ENCODE measurements around the gene FBXL5.

The FBXL5 gene

DNA sequence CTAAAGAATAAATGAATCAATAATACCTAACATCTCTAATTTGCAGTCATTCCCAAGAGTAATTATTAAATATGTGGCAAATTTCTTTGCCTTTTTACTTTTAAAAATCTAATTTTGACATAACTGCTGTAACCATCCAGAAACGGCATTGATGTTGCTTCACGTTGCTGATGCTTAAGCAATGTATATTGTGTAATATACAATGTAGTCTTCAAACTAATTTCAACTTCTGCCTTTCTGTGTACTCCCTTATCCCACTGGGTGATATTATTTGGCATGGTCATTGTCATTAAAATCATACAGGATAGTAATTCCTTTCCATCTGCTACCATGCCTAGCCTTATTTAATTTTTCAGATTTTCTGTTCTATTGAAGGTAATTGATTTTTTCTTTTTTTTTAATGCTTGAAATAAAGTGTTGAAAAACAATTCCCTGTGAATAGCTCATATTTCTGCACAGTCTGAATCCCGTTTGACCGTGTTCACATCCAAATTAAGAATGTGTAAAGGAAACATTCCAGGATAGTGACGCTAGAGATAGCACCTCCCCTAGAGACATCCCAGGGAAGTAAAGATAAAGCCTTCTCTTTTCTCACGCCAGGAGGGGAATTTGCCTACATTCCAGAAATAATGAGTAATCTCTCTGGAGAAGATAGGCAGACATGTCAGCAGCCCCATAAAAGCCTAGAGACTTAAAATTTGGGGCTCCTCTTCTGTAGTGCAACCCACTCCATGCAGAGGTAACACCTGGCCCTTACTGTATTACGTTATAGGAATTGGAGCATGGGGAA, 35.1 kb upstream of the FBXL5 start:
- Histone ChIP-seq H3K9me3 (ENCODE audit: control insufficient read depth, low read length) (no peaks in the 10 kb centered on the region), H3K36me3 (ENCODE audit: control insufficient read depth, insufficient read depth, low read length) (no peaks in the 10 kb centered on the region), H3K27me3 (ENCODE audit: control insufficient read depth, insufficient read depth, low read length) (no peaks in the 10 kb centered on the region), H3K4me3 (ENCODE audit: low read length) (no peak overlapping the region), H3K4me1 (ENCODE audit: control insufficient read depth, insufficient read depth, low read length) (no peaks in the 10 kb centered on the region), H3K9ac (ENCODE audit: low read length) (no peak overlapping the region)

DNA sequence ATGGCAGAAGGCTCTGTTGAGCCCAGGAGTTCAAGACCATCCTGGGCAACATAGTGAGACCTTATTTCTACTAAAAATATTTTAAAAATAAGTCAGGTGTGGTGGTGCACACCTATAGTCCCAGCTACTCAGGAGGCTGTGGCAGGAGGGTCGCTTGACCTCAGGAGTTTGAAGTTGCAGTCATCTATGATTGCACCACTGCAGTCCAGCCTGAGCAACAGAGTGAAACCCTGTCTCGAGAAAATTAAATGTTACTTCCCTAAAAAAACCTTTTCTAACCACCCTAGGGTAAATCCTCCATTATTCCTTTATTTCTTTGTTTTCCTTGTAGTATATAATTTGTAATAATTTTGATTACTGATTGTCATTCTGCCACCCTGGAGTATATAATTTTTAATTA, 34.4 kb upstream of the FBXL5 start:
- Histone ChIP-seq H3K27me3 (ENCODE audit: control insufficient read depth, insufficient read depth, low read length) (no peaks in the 10 kb centered on the region), H3K9me3 (ENCODE audit: control insufficient read depth, low read length) (no peaks in the 10 kb centered on the region), H3K9ac (ENCODE audit: low read length) (no peak overlapping the region), H3K36me3 (ENCODE audit: control insufficient read depth, insufficient read depth, low read length) (no peaks in the 10 kb centered on the region), H3K4me1 (ENCODE audit: control insufficient read depth, insufficient read depth, low read length) (no peaks in the 10 kb centered on the region), H3K4me3 (ENCODE audit: low read length) (no peak overlapping the region)

DNA sequence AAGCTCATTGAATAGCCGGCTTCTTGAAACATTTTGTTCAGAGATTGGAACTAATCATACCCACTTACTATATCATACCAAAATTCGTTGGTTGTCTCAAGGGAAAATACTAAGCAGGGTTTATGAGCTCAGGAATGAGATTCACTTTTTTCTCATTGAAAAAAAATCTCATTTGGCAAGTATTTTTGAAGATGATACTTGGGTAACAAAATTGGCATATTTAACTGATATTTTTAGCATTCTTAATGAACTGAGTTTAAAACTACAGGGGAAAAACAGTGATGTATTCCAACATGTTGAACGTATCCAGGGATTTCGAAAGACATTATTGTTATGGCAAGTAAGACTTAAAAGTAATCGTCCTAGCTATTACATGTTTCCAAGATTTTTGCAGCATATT, 32.9 kb upstream of the FBXL5 start:
- H3K4me3 ChIP-seq (ENCODE audit: low read length), result no peak overlapping the region
- no peaks in the 10 kb centered on the region for H3K9me3 ChIP-seq (ENCODE audit: control insufficient read depth, low read length)
- H3K9ac ChIP-seq (ENCODE audit: low read length), result no peak overlapping the region
- no peaks in the 10 kb centered on the region for H3K4me1 ChIP-seq (ENCODE audit: control insufficient read depth, insufficient read depth, low read length)
- H3K27me3 ChIP-seq (ENCODE audit: control insufficient read depth, insufficient read depth, low read length), result no peaks in the 10 kb centered on the region
- no peaks in the 10 kb centered on the region for H3K36me3 ChIP-seq (ENCODE audit: control insufficient read depth, insufficient read depth, low read length)

DNA sequence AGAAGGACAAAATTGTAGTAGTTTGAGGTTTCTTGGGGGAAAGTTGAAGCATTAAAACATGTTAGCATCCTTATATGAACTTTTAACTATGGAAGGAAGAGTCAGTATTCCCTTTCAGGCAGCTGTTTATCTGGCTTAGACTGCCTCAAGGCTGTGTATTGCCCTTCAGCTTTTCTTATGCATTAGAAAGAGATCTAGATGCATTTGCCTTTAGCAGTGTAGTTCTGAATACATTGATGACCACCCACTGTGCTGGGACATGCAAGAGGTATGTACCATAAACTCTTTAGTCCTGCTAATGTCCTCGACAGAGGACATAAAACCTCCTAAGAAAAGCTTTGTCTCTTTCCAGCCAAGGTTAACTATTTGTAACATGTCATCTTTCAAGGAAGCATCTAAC, 29.3 kb upstream of the FBXL5 start:
- Histone ChIP-seq H3K36me3 (ENCODE audit: control insufficient read depth, insufficient read depth, low read length) (no peaks in the 10 kb centered on the region), H3K9me3 (ENCODE audit: control insufficient read depth, low read length) (no peaks in the 10 kb centered on the region), H3K9ac (ENCODE audit: low read length) (no peak overlapping the region), H3K27me3 (ENCODE audit: control insufficient read depth, insufficient read depth, low read length) (no peaks in the 10 kb centered on the region), H3K4me3 (ENCODE audit: low read length) (no peak overlapping the region), H3K4me1 (ENCODE audit: control insufficient read depth, insufficient read depth, low read length) (peaks cover 4% of the 10 kb centered on the region)

DNA sequence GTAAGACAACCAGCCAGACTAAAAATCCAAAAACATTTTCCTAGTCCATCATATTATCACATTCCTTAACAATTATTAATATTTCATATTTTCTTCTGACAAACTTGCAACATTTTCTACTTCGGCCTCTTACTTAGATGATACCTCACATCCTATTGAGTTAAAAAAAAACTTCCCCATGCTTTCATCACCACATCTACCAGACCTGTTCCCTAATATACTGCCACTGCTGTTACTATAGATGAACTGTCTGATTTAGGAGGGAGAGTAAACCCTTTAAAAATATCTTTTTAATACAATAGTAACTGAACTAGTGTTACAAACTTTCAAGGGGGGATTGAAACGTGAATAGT, 28.0 kb upstream of the FBXL5 start:
- Histone ChIP-seq H3K9me3 (ENCODE audit: control insufficient read depth, low read length) (no peaks in the 10 kb centered on the region), H3K4me1 (ENCODE audit: control insufficient read depth, insufficient read depth, low read length) (peaks cover 4% of the 10 kb centered on the region), H3K4me3 (ENCODE audit: low read length) (no peak overlapping the region), H3K9ac (ENCODE audit: low read length) (no peak overlapping the region), H3K27me3 (ENCODE audit: control insufficient read depth, insufficient read depth, low read length) (no peaks in the 10 kb centered on the region), H3K36me3 (ENCODE audit: control insufficient read depth, insufficient read depth, low read length) (no peaks in the 10 kb centered on the region)

DNA sequence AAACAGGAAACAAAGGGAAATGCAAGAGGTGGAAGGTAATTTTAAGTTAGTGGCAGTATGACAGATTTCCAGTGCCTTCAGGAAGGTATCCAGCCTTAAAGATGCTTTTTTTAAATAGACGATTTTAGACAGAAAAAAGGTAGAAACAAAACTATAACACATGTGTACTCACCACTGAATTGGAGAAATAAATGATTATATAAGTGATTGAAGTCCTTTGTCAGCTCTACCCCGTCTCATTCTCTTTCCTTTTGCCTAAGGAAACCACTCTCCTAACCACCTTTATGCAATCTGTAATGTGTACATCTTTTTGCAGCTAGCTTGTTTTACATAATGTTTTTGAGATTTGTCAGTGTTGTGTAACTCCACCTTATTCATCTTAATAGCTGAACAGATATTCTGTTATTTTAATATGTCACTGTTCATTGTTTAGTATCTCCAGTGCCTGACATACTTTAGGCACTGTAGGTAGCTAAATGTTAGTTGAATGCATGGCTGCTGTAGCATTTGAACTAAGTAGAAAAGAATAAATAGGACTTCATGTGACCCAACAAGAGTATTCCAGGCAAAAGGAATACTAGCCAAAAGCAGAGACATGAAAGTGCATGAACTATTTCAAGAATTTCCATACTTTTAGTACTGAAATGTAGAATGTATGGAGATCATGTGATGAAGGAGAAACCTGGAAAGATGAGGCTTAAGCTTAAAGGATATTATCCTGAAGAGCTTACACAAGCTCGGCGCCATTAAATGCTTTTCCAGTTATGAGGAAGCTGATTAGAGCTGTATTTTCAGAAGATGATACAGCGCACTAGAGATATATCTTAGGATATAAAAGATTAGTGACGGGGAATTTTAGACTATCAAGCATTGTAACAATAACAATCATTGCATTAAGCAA, 27.3 kb upstream of the FBXL5 start:
- Histone ChIP-seq H3K4me3 (ENCODE audit: low read length) (peak overlapping the region; percentile 99), H3K9me3 (ENCODE audit: control insufficient read depth, low read length) (no peaks in the 10 kb centered on the region), H3K9ac (ENCODE audit: low read length) (peak overlapping the region; percentile 99), H3K27me3 (ENCODE audit: control insufficient read depth, insufficient read depth, low read length) (no peaks in the 10 kb centered on the region), H3K4me1 (ENCODE audit: control insufficient read depth, insufficient read depth, low read length) (peaks cover 6% of the 10 kb centered on the region), H3K36me3 (ENCODE audit: control insufficient read depth, insufficient read depth, low read length) (no peaks in the 10 kb centered on the region)

DNA sequence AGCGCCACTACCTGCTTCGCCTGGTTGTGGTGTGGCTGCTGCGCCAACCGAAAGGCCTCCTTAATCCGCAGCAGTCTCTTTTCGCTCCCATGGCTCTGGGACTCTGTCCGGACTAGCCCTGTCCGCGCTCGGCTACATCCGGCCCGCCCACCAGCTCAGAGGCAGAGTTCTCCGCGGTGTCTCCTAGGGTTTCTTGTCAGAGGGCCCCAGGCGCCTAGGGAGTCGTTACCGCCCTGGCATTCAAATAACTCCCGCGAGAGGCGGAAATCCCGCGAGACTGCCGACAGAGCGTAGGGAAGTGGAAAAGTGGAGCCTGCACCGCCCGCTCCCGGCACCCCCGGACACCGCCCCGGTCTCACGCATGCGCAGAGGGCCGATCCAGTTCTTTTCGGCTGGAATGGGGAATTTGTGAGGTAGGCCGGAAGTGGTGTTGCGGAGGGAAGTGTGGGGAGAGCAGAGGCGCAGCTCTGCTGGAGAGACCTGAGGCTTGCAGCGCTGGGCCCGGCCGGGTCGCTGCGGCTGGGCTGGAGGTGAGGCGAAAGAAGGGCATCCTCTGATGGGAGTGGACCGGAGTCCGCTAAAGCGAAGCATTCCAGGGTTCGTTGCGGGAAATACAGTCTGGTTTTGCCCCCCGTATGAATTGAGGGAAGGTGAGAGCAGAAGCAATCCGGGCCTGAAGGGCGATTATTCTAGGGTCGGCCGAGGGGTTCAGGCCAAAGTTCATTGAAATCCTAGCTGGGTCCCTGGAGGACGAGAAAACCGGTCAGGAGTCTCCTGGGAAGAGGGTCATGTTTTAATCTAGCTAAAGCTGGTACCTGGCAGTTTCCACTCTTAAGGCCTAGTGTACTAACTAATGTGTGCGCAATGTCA, 26.4 kb upstream of the FBXL5 start, which contains the start of gene FAM200B:
Gene FAM200B, plus strand, starts transcription at position 456 of the 870 bp plus-strand sequence. CDS start 5,151 bp downstream, outside the sequence.
- Histone ChIP-seq H3K9me3 (ENCODE audit: control insufficient read depth, low read length) (no peaks in the 10 kb centered on the region), H3K4me1 (ENCODE audit: control insufficient read depth, insufficient read depth, low read length) (peaks cover 11% of the 10 kb centered on the region), H3K27me3 (ENCODE audit: control insufficient read depth, insufficient read depth, low read length) (no peaks in the 10 kb centered on the region), H3K36me3 (ENCODE audit: control insufficient read depth, insufficient read depth, low read length) (no peaks in the 10 kb centered on the region), H3K4me3 (ENCODE audit: low read length) (peak within 1 kb of the TSS; percentile 99), H3K9ac (ENCODE audit: low read length) (peak within 1 kb of the TSS; percentile 99)

DNA sequence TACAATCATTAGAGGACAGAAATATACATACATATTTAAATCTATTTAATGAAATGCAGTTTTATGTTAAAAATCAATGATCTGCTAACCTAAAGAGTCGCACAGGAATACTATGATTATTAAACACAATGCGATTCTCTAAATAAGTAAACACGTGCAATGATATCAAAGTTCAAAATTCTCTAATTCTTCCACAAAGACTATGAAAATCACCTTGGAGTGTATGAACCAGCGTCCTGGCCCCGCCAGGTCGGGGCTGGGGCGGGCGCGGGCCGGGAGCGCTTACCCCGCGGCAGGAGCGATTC, 25.9 kb upstream of the FBXL5 start:
- peak overlapping the region; percentile 99 for H3K4me3 ChIP-seq (ENCODE audit: low read length)
- H3K27me3 ChIP-seq (ENCODE audit: control insufficient read depth, insufficient read depth, low read length), result no peaks in the 10 kb centered on the region
- H3K9ac ChIP-seq (ENCODE audit: low read length), result peak overlapping the region; percentile 99
- no peaks in the 10 kb centered on the region for H3K9me3 ChIP-seq (ENCODE audit: control insufficient read depth, low read length)
- no peaks in the 10 kb centered on the region for H3K36me3 ChIP-seq (ENCODE audit: control insufficient read depth, insufficient read depth, low read length)
- peaks cover 11% of the 10 kb centered on the region for H3K4me1 ChIP-seq (ENCODE audit: control insufficient read depth, insufficient read depth, low read length)

DNA sequence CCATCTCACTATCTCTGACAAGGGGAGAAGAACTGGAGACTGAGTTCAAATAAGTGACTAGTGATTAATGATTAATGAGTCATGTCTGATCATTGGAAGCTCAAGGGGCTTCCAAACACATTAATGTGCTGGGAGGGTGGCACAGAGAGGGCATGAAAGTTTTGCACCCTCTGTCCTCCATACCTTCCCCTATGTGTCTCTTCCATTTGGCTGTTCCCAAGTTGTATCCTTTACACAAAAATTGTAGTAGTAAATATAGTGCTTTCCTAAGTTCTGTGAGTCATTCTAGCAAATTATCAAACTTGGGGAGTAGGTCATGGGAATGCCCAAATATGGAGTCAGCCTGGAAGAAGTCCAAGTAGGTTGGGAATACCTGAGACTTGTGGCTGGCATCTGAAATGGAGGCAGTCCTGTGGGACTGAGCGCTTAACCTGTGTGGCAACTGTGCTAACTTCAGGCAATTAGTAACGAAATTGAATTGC, 22.4 kb upstream of the FBXL5 start:
- H3K36me3 ChIP-seq (ENCODE audit: control insufficient read depth, insufficient read depth, low read length), result no peaks in the 10 kb centered on the region

DNA sequence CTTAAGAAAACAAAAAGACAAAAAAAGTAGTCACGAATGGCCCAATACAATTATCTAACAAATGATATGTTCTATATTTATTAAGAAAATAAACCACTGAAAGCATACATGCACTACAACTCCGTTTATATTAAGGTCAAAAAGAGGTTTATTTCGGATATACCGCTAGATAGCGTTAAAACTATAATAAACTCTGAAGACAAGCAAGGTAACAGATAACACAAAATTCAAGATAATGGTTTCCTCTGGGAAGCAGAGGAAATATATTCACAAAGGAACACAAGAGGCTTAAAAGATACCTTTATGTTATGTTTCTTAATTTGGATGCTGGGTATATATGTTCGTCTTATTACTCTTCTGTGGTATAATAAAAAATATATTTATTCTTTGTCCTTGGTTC, 21.7 kb upstream of the FBXL5 start:
- H3K4me3 ChIP-seq (ENCODE audit: low read length), result no peak overlapping the region
- no peaks in the 10 kb centered on the region for H3K36me3 ChIP-seq (ENCODE audit: control insufficient read depth, insufficient read depth, low read length)
- H3K9ac ChIP-seq (ENCODE audit: low read length), result no peak overlapping the region
- H3K9me3 ChIP-seq (ENCODE audit: control insufficient read depth, low read length), result no peaks in the 10 kb centered on the region
- H3K4me1 ChIP-seq (ENCODE audit: control insufficient read depth, insufficient read depth, low read length), result peaks cover 11% of the 10 kb centered on the region
- no peaks in the 10 kb centered on the region for H3K27me3 ChIP-seq (ENCODE audit: control insufficient read depth, insufficient read depth, low read length)

More for the DNA sequence above, 22.4 kb upstream of the FBXL5 start:
- Histone ChIP-seq H3K27me3 (ENCODE audit: control insufficient read depth, insufficient read depth, low read length) (no peaks in the 10 kb centered on the region), H3K9ac (ENCODE audit: low read length) (no peak overlapping the region), H3K4me3 (ENCODE audit: low read length) (no peak overlapping the region), H3K9me3 (ENCODE audit: control insufficient read depth, low read length) (no peaks in the 10 kb centered on the region), H3K4me1 (ENCODE audit: control insufficient read depth, insufficient read depth, low read length) (peaks cover 11% of the 10 kb centered on the region)

DNA sequence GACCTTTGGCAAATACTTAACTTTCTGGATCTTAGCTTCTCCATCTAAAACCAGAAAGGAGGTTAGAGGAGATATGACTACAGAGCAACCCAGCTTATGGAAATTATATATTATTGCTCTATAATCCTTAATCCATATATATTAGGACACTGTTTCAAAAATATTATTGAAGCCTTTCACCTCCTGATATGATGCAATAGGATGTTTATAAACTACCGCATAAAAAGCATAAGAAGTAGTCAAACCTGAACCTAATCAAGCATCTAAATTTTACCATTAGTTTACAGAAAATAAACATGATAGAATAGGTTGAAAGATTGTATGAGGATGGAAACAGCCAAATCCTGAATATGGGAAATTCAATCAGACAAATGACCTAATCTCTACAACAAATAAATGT, 20.9 kb upstream of the FBXL5 start:
- Histone ChIP-seq H3K9me3 (ENCODE audit: control insufficient read depth, low read length) (no peaks in the 10 kb centered on the region), H3K9ac (ENCODE audit: low read length) (no peak overlapping the region), H3K27me3 (ENCODE audit: control insufficient read depth, insufficient read depth, low read length) (no peaks in the 10 kb centered on the region), H3K4me1 (ENCODE audit: control insufficient read depth, insufficient read depth, low read length) (peaks cover 11% of the 10 kb centered on the region), H3K36me3 (ENCODE audit: control insufficient read depth, insufficient read depth, low read length) (no peaks in the 10 kb centered on the region), H3K4me3 (ENCODE audit: low read length) (no peak overlapping the region)
